Activated CD4-positive, CD25-positive, alpha-beta regulatory T cell treated with anti-CD3 and anti-CD28 coated beads, Interleukin-2, amount 50 U/mL, for 16 hours (primary cell): ENCODE measurements around the gene SLC25A27.
"Not testable (repeated sequence)": the region's sequence is repeated elsewhere in the genome, so short reads cannot be mapped to it uniquely, and the experiment has no call there.

Source experiments
- DNase-seq: peaks from one replicate; pipeline ENCODE4 v3.0.0-alpha.2; 2020; ENCODE audit warnings: low read depth, low spot score

SLC25A27 gene, protein sequence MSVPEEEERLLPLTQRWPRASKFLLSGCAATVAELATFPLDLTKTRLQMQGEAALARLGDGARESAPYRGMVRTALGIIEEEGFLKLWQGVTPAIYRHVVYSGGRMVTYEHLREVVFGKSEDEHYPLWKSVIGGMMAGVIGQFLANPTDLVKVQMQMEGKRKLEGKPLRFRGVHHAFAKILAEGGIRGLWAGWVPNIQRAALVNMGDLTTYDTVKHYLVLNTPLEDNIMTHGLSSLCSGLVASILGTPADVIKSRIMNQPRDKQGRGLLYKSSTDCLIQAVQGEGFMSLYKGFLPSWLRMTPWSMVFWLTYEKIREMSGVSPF

GRCh38 chr6:46652603-46653438 lies at the start of gene SLC25A27, which contains the start of gene CYP39A1:
SLC25A27 (plus strand) TSS chr6:46652975; CDS start chr6:46653193, 218 bp downstream.
CYP39A1 (minus strand) TSS chr6:46652818; CDS start chr6:46652582, 236 bp downstream.
- peak; percentile 36 for DNase-seq

DNA sequence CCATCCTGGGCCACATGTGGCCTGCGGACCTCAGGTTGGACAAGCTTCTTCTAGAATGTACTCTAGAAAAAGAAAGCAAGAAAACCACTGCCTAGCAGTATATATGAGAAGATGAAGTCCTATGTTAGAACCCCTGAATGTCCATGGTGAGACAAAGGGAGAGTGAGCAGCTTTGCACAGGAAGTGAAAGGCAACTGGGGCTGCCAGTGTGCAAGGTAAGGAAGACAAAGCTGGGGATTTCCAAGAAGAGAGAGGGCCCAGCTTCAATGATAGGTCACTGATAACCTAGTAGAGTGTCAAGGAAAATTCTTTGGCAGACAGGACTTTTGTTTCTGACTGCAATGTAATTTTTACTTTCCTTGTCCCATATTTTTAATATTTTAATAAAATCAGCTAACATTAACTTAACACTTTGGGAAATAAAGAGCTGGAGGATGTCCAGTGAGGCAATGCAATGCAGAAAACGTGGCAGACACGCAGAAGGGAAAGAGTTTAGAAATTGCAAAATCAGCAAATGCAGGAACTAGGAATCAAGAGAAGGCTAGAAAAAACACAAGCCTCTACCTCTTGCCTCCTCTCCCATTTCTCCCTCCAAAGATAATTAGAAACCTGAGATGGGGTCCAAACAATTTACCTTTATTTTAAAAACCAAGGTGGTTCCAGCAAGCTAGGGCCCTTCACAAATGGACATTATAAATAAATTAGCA lies 47.5 kb upstream of the SLC25A27 start:
- no peak for DNase-seq

DNA sequence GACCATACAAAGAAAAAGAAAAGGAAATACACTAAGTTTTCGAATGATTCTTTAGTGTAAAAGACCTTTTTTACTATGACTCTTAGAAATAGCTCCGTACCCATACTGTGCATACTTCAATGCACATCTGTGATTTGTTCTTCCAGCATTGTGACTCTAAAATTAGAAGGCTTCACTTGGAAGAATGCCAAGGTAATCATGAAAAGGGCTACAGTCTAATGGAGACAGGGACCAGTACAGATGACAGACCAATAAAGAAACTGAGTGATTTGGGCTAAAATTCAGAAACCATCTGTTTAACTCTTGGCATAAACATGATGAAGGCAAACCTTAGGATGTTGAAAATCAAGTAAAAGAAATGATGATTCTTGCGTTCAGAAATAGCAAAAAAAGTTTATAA lies 46.4 kb upstream of the SLC25A27 start:
- no peak for DNase-seq

DNA sequence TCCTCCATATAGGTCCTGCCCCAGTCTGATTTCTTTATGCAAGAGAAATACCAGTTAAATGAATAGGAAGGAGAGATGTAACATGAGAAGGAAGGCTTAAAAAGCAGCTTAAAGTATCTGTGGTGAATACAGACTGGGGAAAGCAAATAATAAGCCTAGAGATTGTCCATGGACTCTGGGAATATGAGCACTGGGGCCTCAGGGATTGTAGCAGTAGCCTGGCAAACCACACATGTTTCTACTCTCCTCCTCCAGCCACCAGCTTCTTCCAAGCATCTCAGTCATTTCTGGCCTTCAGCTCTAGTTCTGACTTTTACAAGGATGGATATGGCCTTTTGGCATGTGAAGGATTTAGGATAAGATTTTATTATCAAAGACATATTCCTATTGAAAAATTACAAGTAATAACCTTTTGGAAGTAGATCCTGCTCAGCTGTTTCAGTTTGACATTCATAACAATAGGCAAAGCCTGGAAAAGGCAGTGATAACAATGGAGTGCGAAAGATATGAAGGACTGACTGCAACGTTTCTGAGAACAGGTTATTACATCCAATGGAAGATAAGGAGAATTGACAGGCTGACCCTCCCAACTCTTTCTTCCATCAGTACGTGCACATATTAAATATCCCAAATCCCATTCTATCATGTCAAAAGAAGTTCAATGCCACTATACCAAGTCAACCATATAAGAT lies 41.8 kb upstream of the SLC25A27 start:
- no peak for DNase-seq

DNA sequence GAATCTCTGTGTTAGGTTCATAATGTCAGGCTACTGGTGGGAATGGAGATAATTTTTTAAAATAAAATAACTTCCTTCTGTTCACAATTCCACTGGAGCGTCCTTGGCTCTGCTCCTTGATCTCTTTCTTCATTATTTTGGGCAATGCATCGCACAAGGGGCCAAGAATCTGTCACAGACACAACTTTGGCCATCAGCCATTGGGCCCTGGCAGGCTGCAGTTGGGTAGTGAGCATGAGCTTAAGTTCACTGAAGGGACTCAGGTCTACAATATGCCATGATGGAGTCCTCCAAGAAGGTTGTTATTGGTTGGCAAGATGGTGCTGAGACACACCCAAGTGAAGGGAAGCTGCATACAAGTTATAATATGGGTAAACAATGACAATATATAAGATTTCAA lies 40.1 kb upstream of the SLC25A27 start:
- DNase-seq = no peak

- no peak for DNase-seq
Observed at GRCh38 chr6:46618726-46619125, 34.0 kb upstream of the SLC25A27 start.

- no peak for DNase-seq
Observed at GRCh38 chr6:46626228-46626909, 26.4 kb upstream of the SLC25A27 start.

DNA sequence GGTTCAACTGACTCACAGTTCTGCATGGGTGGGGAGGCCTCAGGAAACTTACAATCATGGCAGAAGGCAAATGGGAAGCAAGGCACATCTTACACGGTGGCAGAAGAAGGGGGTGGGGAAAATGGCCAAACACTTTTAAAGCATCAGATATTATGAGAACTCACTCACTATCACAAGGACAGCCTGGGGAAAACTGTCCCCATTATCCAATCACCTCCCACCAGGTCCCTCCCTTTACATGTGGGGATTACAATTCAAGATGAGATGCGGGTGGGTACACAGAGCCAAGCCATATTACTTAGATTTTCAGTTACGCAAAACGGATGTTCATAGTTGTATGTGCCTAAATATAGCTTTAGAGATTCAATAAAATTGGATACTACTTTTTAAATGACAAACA lies 25.8 kb upstream of the SLC25A27 start:
- DNase-seq = no peak

- DNase-seq = no peak
Observed at GRCh38 chr6:46628498-46628897, 24.3 kb upstream of the SLC25A27 start.

- no peak for DNase-seq
Observed at GRCh38 chr6:46628976-46629375, 23.8 kb upstream of the SLC25A27 start.

DNA sequence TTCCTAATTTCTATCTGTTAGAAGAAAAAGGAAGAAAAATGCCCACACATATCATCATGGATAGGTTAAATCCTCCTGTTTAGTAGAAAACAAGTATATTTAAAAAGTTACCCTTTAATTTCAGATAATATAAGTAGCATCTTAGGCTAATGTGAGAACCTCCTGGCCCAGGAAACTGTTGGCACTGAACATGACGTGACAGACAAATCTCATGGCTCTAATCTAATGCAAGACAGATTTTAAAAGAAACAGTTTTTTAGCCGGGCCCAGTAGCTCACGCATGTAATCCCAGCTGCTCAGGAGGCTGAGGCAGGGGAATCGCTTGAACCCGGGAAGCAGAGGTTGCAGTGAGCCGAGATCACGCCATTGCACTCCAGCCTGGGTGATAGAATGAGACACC lies 23.1 kb upstream of the SLC25A27 start:
- DNase-seq = no peak

- DNase-seq = no peak
Observed at GRCh38 chr6:46632053-46632452, 20.7 kb upstream of the SLC25A27 start.

- DNase-seq = no peak
Observed at GRCh38 chr6:46635462-46635861, 17.3 kb upstream of the SLC25A27 start.

- no peak for DNase-seq
Observed at GRCh38 chr6:46637145-46637544, 15.6 kb upstream of the SLC25A27 start.

DNA sequence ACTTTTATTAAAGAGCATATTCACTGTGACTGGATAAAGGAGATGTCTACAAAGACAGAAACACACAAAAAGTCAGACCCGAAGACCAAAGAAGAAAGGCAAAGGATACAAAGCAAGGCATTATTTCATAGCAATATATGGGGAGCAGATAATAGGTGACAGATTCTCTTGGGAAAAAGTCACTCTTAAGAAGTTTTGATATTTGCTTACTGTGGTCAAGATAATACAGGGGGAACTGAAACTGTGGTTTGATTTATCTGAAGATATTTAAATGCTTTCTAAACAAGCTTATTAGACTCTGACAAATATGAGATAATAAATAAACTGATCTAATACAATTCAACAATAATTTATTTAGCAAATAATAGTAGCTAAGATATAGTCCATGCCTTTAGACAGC lies 14.8 kb upstream of the SLC25A27 start:
- DNase-seq = no peak

GRCh38 chr6:46638650-46639049 lies 14.1 kb upstream of the SLC25A27 start:
- no peak for DNase-seq

- no peak for DNase-seq
Observed at GRCh38 chr6:46642928-46643751, 9.6 kb upstream of the SLC25A27 start.

GRCh38 chr6:46645265-46645664 lies 7.5 kb upstream of the SLC25A27 start:
- no peak for DNase-seq

- DNase-seq = not testable (repeated sequence)
Observed at GRCh38 chr6:46648108-46648507, 4.7 kb upstream of the SLC25A27 start.

DNA sequence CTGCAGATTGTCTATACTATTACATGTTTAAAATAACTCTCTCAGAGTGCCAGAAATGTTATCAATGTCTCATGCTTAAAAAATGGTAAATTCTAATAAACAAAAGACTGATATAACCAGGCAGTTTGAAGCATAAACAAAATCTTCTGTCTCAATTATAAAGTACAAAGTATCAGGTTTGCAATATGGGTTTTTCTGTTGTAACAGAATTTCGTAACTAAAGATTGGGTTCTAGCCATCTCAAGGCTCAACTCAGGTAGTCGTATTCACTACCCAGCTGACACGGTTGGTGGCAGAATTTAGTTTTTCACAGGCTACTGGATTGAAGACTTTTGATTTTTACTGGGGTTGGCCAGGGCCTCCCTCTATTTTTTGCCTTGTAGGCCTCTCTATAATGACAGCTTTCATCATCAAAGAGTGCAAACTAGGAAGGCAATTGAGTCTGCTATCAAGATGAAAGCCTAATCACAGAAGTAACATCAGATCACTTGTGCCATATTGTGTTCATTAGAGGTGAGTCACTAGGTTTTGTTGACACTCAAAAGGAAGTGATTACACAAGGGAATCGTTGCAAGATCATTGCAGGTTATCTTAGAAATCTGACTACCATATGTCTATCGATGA lies 3.8 kb upstream of the SLC25A27 start:
- no peak for DNase-seq
